Measurements from ENCODE around the gene PPIG. TPM values are rescaled to one million over a fixed set of nuclear protein-coding genes. Genes with fewer than 3 reads are reported as not detected.

Gene PPIG
- total RNA-seq, 1 donor from 2014 or later: 88.4 TPM

DNA sequence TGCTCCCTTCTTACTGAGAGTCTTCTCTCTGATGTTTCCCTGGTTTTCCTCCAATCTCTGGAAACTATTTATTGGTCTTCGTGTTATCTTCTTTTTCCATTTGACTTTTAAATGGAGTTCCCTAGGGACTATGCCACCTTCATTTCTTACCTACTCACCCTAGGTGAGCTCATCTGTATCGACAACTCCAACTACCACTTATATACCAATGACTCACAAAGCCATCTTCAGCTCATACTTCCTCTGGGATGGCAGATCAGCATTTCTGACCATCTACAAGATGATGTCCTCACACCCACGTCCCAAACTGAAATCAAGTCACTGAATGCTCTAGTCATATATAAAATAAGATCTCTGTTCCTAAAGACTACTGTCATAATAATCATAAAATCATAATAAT lies 69.5 kb downstream of the PPIG start:
- no peak for DNase-seq (ENCODE audit: low spot score)
- Mint-ChIP-seq H3K27ac (no peak overlapping the region), H3K27me3 (ENCODE audit: insufficient read depth, low read depth) (no peaks in the 10 kb centered on the region), H3K36me3 (no peaks in the 10 kb centered on the region), H3K4me3 (no peak overlapping the region), H3K9me3 (no peaks in the 10 kb centered on the region), H3K4me1 (no peaks in the 10 kb centered on the region)
- Histone ChIP-seq H3K79me2 (ENCODE audit: low read depth) (no peaks in the 10 kb centered on the region), H4K20me1 (ENCODE audit: low read depth) (no peaks in the 10 kb centered on the region), H2AFZ (replicated peaks) (no peak overlapping the region), H3K27me3 (no peaks in the 10 kb centered on the region), H3K27ac (no peak overlapping the region), H3K4me3 (no peak overlapping the region), H3F3A (ENCODE audit: low read depth) (no peaks in the 10 kb centered on the region), H3K4me2 (no peak overlapping the region), H3K9ac (no peak overlapping the region), H3K36me3 (no peaks in the 10 kb centered on the region), H3K4me1 (no peaks in the 10 kb centered on the region), H3K9me3 (ENCODE audit: low read depth) (no peaks in the 10 kb centered on the region)
- TF ChIP-seq, protein P1, sequence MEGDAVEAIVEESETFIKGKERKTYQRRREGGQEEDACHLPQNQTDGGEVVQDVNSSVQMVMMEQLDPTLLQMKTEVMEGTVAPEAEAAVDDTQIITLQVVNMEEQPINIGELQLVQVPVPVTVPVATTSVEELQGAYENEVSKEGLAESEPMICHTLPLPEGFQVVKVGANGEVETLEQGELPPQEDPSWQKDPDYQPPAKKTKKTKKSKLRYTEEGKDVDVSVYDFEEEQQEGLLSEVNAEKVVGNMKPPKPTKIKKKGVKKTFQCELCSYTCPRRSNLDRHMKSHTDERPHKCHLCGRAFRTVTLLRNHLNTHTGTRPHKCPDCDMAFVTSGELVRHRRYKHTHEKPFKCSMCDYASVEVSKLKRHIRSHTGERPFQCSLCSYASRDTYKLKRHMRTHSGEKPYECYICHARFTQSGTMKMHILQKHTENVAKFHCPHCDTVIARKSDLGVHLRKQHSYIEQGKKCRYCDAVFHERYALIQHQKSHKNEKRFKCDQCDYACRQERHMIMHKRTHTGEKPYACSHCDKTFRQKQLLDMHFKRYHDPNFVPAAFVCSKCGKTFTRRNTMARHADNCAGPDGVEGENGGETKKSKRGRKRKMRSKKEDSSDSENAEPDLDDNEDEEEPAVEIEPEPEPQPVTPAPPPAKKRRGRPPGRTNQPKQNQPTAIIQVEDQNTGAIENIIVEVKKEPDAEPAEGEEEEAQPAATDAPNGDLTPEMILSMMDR (IDR thresholded peaks at IDR 0.05): no peak
- TF ChIP-seq EZH2 (IDR thresholded peaks at IDR 0.05) (no peak), EZH2phosphoT487 (IDR thresholded peaks at IDR 0.05) (no peak)

DNA sequence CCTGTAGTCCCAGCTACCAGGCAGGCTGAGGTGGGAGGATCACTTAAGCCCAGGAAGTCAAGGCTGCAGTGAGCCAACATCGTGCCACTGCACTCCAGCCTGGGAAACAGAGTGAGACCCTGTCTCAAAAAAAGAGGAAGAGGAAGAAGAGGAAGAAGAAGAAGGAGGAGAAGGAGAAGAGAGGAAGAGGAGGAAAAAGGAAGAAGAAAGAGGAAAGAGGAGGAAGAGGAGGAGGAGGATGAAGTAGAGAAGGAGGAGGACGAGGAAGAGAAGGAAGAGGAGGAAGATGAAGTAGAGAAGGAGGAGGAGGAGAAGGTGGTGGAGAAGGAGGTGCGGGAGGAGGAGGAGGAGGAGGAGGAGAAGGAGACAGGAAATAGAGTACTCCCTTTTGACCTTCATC lies 72.0 kb downstream of the PPIG start:
- H2AFZ ChIP-seq (replicated peaks): no peak overlapping the region
- no peak overlapping the region for H3K27ac ChIP-seq
- H3K4me1 ChIP-seq: peaks cover 3% of the 10 kb centered on the region
- no peaks in the 10 kb centered on the region for H3F3A ChIP-seq (ENCODE audit: low read depth)
- H3K9ac ChIP-seq: no peak overlapping the region
- H3K4me3 ChIP-seq: no peak overlapping the region
- H3K36me3 Mint-ChIP-seq: peaks cover 2% of the 10 kb centered on the region
- H3K27me3 Mint-ChIP-seq (ENCODE audit: insufficient read depth, low read depth): no peaks in the 10 kb centered on the region
- H3K4me3 Mint-ChIP-seq: no peak overlapping the region
- no peaks in the 10 kb centered on the region for H3K9me3 ChIP-seq (ENCODE audit: low read depth)
- peaks cover under 1% of the 10 kb centered on the region for H3K4me1 Mint-ChIP-seq
- no peak overlapping the region for H3K27ac Mint-ChIP-seq
- no peaks in the 10 kb centered on the region for H3K36me3 ChIP-seq
- no peaks in the 10 kb centered on the region for H3K27me3 ChIP-seq
- DNase-seq (ENCODE audit: low spot score): no peak
- H4K20me1 ChIP-seq (ENCODE audit: low read depth): no peaks in the 10 kb centered on the region
- TF ChIP-seq, protein P1 (IDR thresholded peaks at IDR 0.05): no peak
- TF ChIP-seq EZH2 (IDR thresholded peaks at IDR 0.05) (no peak), EZH2phosphoT487 (IDR thresholded peaks at IDR 0.05) (no peak)
- no peak overlapping the region for H3K4me2 ChIP-seq
- no peaks in the 10 kb centered on the region for H3K79me2 ChIP-seq (ENCODE audit: low read depth)
- no peaks in the 10 kb centered on the region for H3K9me3 Mint-ChIP-seq

DNA sequence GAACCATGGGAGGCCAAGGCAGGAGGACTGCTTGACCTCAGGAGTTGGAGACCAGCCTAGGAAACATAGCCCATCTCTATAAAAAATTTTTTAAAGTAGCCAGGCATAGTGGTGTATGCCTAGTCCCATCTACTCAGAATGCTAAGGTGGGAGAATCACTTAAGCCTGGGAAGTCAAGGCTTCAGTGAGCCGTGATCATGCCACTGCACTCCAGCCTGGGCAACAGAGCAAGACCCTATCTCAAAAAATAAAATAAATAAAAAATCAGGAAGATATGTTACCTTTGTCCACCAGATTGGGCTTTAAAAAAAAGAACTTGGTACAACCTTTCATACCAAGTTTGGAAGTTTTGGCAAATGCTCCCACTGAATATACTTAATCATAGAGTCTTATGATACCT lies 74.7 kb downstream of the PPIG start:
- peaks cover 4% of the 10 kb centered on the region for H3K36me3 Mint-ChIP-seq
- no peak overlapping the region for H3K27ac Mint-ChIP-seq
- no peak overlapping the region for H3K27ac ChIP-seq
- H3K4me3 ChIP-seq: no peak overlapping the region
- no peaks in the 10 kb centered on the region for H3K9me3 ChIP-seq (ENCODE audit: low read depth)
- H3K79me2 ChIP-seq (ENCODE audit: low read depth): no peaks in the 10 kb centered on the region
- H3K36me3 ChIP-seq: no peaks in the 10 kb centered on the region
- H3K4me2 ChIP-seq: no peak overlapping the region
- no peaks in the 10 kb centered on the region for H3F3A ChIP-seq (ENCODE audit: low read depth)
- H3K4me3 Mint-ChIP-seq: no peak overlapping the region
- H3K27me3 ChIP-seq: no peaks in the 10 kb centered on the region
- H3K9ac ChIP-seq: no peak overlapping the region
- H3K4me1 Mint-ChIP-seq: peaks cover 6% of the 10 kb centered on the region
- TF ChIP-seq EZH2 (IDR thresholded peaks at IDR 0.05): no peak
- TF ChIP-seq, protein P1 (IDR thresholded peaks at IDR 0.05): no peak
- no peak for TF ChIP-seq EZH2phosphoT487 (IDR thresholded peaks at IDR 0.05)
- H3K27me3 Mint-ChIP-seq (ENCODE audit: insufficient read depth, low read depth): no peaks in the 10 kb centered on the region
- DNase-seq (ENCODE audit: low spot score): no peak
- H2AFZ ChIP-seq (replicated peaks): no peak overlapping the region
- H3K4me1 ChIP-seq: peaks cover 7% of the 10 kb centered on the region
- no peaks in the 10 kb centered on the region for H4K20me1 ChIP-seq (ENCODE audit: low read depth)
- no peaks in the 10 kb centered on the region for H3K9me3 Mint-ChIP-seq
